KMS-11 (cell line): Measurements from ENCODE around the gene SLC28A3.
"Not testable (repeated sequence)": the region's sequence is repeated elsewhere in the genome, so short reads cannot be mapped to it uniquely, and the experiment has no call there.

Source experiments
- H2AFZ ChIP-seq: fragments of 200-600 bp; sonication (generic); 2 replicates; pipeline ENCODE4 v1.6.1; 2016; ENCODE audit warnings: antibody characterized with exemption, mixed run types, low read depth
- H3K27ac ChIP-seq: fragments of 200-600 bp; sonication (generic); 2 replicates; pipeline ENCODE4 v1.6.1; 2016; ENCODE audit warnings: mild to moderate bottlenecking, mixed run types
- H3K27me3 ChIP-seq: fragments of 200-600 bp; sonication (generic); 2 replicates; pipeline ENCODE4 v1.6.1; 2017; ENCODE audit warnings: mild to moderate bottlenecking, low read depth, mixed run types, moderate library complexity; ENCODE audit not compliant: insufficient read depth
- H3K36me3 ChIP-seq: fragments of 200-600 bp; sonication (generic); 2 replicates; pipeline ENCODE4 v1.6.1; 2017; ENCODE audit warnings: mild to moderate bottlenecking, mixed run types; ENCODE audit not compliant: insufficient read depth
- H3K4me1 ChIP-seq: fragments of 200-600 bp; sonication (generic); 2 replicates; pipeline ENCODE4 v1.6.1; 2016; ENCODE audit warnings: mild to moderate bottlenecking, low read depth, mixed run types; ENCODE audit not compliant: poor library complexity, severe bottlenecking
- H3K4me2 ChIP-seq: fragments of 200-600 bp; sonication (generic); 2 replicates; pipeline ENCODE4 v1.7.0; 2016; ENCODE audit warnings: mild to moderate bottlenecking, mixed run types
- H3K4me3 ChIP-seq: fragments of 200-600 bp; sonication (generic); IDR thresholded peaks from 2 replicates; pipeline ENCODE4 v1.6.1; 2017; ENCODE audit warnings: low read depth, low read length, mixed read lengths; ENCODE audit not compliant: insufficient read depth
- H3K79me2 ChIP-seq: fragments of 200-600 bp; sonication (generic); 2 replicates; pipeline ENCODE4 v1.6.1; 2016; ENCODE audit warnings: low read depth, mixed run types; ENCODE audit not compliant: insufficient read depth
- H3K9ac ChIP-seq: fragments of 200-600 bp; sonication (generic); 2 replicates; pipeline ENCODE4 v1.6.1; 2016; ENCODE audit warnings: mild to moderate bottlenecking, mixed run types
- H4K20me1 ChIP-seq: fragments of 200-600 bp; sonication (generic); 2 replicates; pipeline ENCODE4 v1.6.1; 2016; ENCODE audit warnings: mild to moderate bottlenecking, mixed run types; ENCODE audit not compliant: insufficient read depth
- TF ChIP-seq, protein P1 (sequence below): fragments of 200-600 bp; sonication (generic); conservative IDR thresholded peaks from 2 replicates; pipeline ENCODE4 v1.6.1; 2017; ENCODE audit warnings: low read depth, mild to moderate bottlenecking, antibody characterized with exemption, low read length, moderate library complexity, mixed read lengths

Gene SLC28A3

DNA sequence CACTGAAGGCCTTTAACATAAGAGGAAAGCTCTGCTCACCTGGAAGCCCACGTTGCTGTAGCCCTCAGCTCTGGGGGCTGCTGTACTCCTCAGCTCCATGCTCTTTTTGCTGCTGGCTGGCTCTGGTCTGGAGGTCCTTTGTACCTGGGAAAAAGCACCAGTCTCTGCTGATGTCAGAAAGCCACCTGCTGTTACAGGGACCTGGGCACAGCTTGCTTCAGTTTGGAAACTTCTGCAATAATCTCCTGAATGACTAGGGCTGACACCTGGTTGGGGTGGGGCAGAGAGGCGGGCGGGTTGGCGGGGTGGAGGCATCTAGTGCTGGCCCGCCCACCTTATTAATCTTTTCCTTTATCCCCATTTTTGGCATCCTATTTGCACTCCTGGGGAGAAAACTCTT lies at the start of gene SLC28A3:
Gene SLC28A3, minus strand, starts transcription at position 224 of the 400 bp plus-strand sequence. Its CDS starts 125 bp downstream, at position 99.
- Histone ChIP-seq H4K20me1 (no peaks in the 10 kb centered on the region), H3K4me1 (no peaks in the 10 kb centered on the region), H3K4me3 (no peak within 1 kb of the TSS), H3K27ac (no peak within 1 kb of the TSS), H3K9ac (no peak within 1 kb of the TSS), H3K36me3 (no peaks in the 10 kb centered on the region), H3K27me3 (no peaks in the 10 kb centered on the region), H3K79me2 (no peaks in the 10 kb centered on the region), H2AFZ (no peak within 1 kb of the TSS), H3K4me2 (no peak within 1 kb of the TSS)
- TF ChIP-seq, protein P1, sequence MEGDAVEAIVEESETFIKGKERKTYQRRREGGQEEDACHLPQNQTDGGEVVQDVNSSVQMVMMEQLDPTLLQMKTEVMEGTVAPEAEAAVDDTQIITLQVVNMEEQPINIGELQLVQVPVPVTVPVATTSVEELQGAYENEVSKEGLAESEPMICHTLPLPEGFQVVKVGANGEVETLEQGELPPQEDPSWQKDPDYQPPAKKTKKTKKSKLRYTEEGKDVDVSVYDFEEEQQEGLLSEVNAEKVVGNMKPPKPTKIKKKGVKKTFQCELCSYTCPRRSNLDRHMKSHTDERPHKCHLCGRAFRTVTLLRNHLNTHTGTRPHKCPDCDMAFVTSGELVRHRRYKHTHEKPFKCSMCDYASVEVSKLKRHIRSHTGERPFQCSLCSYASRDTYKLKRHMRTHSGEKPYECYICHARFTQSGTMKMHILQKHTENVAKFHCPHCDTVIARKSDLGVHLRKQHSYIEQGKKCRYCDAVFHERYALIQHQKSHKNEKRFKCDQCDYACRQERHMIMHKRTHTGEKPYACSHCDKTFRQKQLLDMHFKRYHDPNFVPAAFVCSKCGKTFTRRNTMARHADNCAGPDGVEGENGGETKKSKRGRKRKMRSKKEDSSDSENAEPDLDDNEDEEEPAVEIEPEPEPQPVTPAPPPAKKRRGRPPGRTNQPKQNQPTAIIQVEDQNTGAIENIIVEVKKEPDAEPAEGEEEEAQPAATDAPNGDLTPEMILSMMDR: no peak

GRCh38 chr9:84390254-84390653 lies 49.7 kb upstream of the SLC28A3 start:
- not testable (repeated sequence) for H3K4me3 ChIP-seq, H3K27ac ChIP-seq, H2AFZ ChIP-seq, H3K79me2 ChIP-seq, H3K4me1 ChIP-seq, H3K9ac ChIP-seq, H3K27me3 ChIP-seq, H4K20me1 ChIP-seq, H3K36me3 ChIP-seq, H3K4me2 ChIP-seq

DNA sequence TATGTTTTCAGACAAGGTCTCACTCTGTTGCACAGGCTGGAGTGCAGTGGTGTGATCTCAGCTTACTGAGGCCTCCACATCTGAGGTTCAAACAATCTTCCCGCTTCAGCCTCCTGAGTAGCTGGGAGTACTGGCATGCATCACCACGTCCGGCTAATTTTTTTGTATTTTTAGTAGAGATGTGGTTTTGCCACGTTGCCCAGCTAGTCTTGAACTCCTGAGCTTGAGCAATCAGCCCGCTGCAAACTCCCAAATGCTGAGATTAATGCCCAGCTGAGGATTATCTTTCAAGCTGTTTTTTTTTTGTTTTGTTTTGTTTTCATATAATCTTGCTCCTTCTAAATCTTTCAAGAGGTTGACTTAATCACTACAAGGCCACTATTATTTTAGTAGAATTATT lies 47.3 kb upstream of the SLC28A3 start:
- Histone ChIP-seq H3K27me3 (no peaks in the 10 kb centered on the region), H3K4me3 (no peak overlapping the region), H3K36me3 (no peaks in the 10 kb centered on the region), H3K4me1 (no peaks in the 10 kb centered on the region), H3K9ac (no peak overlapping the region), H3K79me2 (no peaks in the 10 kb centered on the region), H3K27ac (no peak overlapping the region), H4K20me1 (no peaks in the 10 kb centered on the region), H2AFZ (no peak overlapping the region), H3K4me2 (no peak overlapping the region)
- TF ChIP-seq, protein P1: no peak

DNA sequence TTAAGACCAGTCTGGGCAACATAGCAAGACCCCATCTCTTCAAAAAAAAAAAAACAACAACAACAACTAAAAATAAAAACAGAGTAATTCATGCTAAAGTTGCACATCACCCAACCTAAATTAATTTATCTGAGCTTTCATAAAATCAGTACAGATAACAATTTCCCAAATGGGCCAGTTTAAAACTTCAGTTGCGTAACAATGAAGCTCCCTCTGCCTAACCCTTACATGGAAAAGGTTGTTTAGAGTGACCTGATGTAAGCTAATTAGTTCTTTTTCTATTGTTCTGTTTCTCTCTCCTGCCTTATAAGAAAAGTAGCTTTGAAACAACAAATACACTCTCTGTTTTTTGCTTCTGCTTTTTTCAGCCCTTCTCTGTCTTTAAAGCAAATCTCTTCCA lies 46.2 kb upstream of the SLC28A3 start:
- H3K4me1 ChIP-seq: no peaks in the 10 kb centered on the region
- H3K4me2 ChIP-seq: no peak overlapping the region
- no peaks in the 10 kb centered on the region for H3K27me3 ChIP-seq
- H3K79me2 ChIP-seq: no peaks in the 10 kb centered on the region
- TF ChIP-seq, protein P1: no peak
- no peak overlapping the region for H2AFZ ChIP-seq
- H4K20me1 ChIP-seq: no peaks in the 10 kb centered on the region
- no peak overlapping the region for H3K4me3 ChIP-seq
- no peak overlapping the region for H3K27ac ChIP-seq
- H3K36me3 ChIP-seq: no peaks in the 10 kb centered on the region
- no peak overlapping the region for H3K9ac ChIP-seq

DNA sequence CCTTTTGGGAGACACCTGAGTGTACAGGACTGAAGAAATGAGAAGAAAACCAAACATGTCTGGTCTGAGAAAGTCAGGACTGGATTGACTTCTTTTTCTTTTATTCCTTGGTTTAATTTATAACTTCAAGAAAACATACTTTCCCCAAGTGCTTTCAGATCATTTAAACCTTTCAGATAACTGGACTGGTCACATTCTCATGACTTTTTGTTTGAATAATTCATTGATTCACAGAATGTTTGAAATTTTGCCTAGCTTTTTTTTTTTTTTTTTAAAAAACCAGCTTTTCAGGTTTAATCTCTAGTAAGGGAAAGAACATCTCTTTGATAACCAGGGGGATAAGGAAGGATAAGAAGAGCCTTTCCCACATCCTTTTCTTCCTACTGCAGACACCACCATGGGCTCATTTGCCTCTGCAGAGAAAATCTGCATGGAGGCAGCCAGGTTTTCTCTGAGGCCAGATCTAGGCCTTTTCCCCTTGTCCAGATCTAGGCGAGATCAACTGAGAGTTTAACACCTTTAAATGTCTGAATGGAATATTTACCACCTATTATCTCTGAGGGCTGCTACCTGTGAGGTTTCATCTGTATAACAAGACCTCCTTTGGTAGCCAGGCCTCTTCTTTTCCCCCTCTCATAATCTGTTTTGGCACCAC lies 45.0 kb upstream of the SLC28A3 start:
- Histone ChIP-seq H3K4me1 (no peaks in the 10 kb centered on the region), H3K27ac (no peak overlapping the region), H3K36me3 (no peaks in the 10 kb centered on the region), H3K27me3 (no peaks in the 10 kb centered on the region), H3K9ac (no peak overlapping the region), H2AFZ (no peak overlapping the region), H3K79me2 (no peaks in the 10 kb centered on the region), H3K4me3 (no peak overlapping the region), H4K20me1 (no peaks in the 10 kb centered on the region), H3K4me2 (no peak overlapping the region)
- TF ChIP-seq, protein P1: no peak
